ENCODE measurements around the gene SERINC5.

DNA sequence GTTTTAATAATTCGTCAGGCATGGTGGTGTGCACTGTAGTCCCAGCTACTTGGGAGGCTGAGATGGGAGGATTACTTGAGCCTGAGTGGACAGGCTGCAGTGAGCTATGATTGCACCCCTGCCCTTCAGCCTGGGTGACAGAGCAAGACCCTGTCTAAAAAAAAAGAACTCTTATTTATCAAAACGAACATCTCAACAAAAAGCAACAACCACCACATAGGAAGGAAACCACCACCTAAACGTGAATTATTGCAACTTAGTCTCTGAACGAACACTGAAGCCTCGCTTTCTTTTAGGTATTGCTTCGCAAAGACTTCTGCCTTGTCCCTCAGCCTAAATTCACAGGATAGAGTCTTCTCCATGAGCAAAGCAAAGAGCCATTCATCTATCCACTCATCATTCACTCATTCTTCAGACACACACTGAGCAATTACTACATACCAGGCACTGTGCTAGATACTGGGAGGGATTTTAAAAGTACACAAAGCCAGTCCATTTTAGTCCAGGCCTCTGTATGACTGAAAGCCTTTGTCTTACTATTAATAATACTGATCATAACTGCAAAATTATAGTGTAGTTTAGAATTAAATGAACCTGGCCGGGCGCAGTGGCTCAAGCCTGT lies 163.3 kb downstream of the SERINC5 start:
- TF ChIP-seq, protein P1, sequence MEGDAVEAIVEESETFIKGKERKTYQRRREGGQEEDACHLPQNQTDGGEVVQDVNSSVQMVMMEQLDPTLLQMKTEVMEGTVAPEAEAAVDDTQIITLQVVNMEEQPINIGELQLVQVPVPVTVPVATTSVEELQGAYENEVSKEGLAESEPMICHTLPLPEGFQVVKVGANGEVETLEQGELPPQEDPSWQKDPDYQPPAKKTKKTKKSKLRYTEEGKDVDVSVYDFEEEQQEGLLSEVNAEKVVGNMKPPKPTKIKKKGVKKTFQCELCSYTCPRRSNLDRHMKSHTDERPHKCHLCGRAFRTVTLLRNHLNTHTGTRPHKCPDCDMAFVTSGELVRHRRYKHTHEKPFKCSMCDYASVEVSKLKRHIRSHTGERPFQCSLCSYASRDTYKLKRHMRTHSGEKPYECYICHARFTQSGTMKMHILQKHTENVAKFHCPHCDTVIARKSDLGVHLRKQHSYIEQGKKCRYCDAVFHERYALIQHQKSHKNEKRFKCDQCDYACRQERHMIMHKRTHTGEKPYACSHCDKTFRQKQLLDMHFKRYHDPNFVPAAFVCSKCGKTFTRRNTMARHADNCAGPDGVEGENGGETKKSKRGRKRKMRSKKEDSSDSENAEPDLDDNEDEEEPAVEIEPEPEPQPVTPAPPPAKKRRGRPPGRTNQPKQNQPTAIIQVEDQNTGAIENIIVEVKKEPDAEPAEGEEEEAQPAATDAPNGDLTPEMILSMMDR (IDR thresholded peaks at IDR 0.05): no peak
- no peak for TF ChIP-seq POLR2AphosphoS5 (IDR thresholded peaks at IDR 0.05; ENCODE audit: low read depth, low read length)
- no peak for TF ChIP-seq NFIC (IDR thresholded peaks at IDR 0.05; ENCODE audit: borderline replicate concordance)
